ENCODE results near the gene ASIC2.

ASIC2 gene

DNA sequence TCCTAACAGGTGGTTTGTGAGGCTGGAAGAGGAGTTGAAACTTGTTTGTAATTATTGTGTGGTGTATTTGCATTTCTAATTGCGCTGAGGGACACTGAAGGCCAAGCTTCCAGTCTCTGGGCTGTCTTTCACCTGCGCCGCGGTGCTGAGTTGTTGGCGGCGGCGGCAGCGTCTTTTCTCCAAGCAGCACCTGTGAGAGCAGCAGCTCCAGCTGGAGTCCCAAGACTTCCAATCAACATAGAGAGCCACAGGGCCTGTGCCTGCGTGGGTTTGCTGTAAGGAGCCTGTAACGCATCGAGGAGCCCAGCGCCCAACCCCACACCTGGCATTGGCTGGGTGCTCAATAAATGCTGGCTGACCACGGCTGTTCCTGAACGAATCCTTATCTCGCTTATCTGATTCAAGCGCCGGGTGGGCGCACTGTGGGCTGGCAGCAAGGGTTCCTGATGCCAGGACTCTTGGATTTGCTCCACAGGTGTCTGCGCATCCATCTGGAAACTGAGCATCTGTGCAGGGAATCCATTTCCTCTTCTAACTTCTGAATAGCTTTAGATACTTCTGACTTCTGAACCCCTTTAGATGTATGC is 138.1 kb downstream of the ASIC2 start:
- TF ChIP-seq ZNF274 (IDR thresholded peaks at IDR 0.05; ENCODE audit: low read depth, low read length): no peak
- no peak overlapping the region for H3K4me3 ChIP-seq (ENCODE audit: low read length)

DNA sequence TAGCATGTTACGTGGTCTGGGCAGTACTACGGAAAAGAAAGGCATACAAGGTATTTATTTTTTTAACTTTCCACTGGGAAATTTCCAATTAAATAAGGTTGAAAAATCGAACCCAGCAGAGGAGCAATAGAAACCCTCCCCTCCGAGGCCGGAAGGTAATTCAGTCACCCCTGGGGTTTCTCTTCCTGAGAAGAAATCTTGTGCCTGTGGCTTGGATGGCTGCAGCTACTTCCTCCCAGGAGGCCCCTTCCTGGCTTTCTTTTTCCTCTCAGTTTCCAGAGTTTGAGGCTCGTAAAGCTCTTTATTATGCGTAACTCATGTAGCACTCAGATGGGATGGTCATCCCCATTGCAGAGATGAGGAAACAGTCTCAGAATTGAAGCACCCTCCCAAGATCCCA is 140.3 kb downstream of the ASIC2 start:
- H3K4me3 ChIP-seq (ENCODE audit: low read length): no peak overlapping the region
- TF ChIP-seq ZNF274 (IDR thresholded peaks at IDR 0.05; ENCODE audit: low read depth, low read length): no peak

DNA sequence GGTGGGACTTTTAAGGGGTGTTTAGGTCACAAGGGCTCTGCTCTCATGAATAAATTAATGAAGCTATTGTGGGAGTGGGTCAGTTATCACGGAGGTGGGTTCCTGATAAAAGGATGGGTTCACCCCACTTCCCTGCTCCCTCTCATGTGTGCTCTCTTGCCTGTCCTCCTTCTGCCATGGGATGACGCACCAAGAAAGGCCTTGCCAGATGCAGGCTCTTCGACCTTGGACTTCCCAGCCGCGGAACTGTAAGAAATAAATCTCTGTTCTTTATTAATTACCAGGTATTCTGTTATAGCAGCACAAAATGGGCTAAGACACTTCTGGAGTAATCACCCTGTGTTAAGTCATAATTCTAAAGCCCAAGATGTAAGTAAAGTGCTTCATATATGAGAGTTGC is 141.5 kb downstream of the ASIC2 start:
- H3K4me3 ChIP-seq (ENCODE audit: low read length): no peak overlapping the region
- no peak for TF ChIP-seq ZNF274 (IDR thresholded peaks at IDR 0.05; ENCODE audit: low read depth, low read length)

DNA sequence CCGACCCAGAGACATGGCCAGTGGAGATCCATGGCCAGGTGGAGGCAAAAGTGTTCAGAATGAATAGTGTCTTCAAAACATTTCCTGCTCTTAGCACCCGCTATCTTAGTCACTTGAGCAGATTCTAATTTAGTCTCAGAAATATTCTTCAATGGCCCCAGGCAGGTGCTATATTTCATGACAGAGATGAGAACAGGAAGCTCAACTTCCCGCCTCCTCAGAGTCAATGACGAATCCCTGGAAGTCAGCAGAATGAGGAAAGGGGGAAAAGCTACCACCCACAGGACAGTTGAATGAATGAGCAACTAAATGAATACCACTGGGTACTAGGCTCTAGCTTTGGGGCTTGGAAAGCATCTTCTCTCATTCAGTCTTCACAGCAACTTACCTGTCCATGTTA is 147.2 kb downstream of the ASIC2 start:
- no peak for TF ChIP-seq ZNF274 (IDR thresholded peaks at IDR 0.05; ENCODE audit: low read depth, low read length)
- H3K4me3 ChIP-seq (ENCODE audit: low read length): no peak overlapping the region

DNA sequence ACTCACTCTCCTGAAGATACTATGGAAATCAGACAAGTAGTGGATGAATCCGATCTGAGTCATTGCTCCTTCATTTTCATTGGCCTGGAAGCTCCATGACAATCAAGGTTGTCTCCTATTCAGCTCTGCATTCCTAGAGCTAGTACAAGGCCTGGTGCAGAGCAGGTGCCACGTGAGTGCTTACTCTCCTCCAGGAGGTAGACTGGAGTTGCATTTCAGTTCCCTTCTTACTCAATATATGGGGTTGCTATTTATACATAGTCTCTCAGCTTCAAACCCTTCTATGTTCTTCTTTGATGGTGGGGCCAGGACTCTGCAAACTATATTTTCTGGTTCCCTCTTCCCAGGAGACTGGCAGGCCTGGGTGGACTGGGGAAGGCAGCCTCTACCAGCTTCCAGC is 148.3 kb downstream of the ASIC2 start:
- TF ChIP-seq ZNF274 (IDR thresholded peaks at IDR 0.05; ENCODE audit: low read depth, low read length): no peak
- no peak overlapping the region for H3K4me3 ChIP-seq (ENCODE audit: low read length)

DNA sequence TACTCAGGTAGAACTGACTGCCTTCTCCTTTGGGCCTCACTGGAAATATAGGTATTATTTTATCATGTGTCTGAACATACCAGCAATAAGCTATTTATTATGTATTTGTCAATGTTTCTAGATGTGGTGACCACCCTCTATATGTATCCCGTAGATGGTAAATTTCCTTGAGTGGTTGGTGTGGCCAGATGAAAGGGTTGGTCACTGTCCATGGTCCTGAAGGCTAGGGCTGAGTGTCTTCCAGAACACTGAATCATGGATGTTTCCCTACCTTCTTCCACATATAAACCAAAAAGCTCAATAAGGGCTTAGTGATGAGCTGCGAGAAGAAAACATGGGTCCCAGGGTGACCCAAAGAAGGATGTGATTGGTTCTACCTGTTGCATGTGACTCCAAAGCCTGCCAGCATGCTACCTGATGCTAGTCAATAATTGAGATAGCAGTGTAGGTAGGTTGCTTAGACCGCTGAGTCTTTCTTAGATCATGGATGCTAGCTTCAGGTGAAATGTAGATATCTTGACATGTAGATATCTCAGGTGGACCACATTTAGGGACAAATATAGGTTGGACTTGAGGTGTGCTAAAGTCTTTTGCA is 150.3 kb downstream of the ASIC2 start:
- TF ChIP-seq ZNF274 (IDR thresholded peaks at IDR 0.05; ENCODE audit: low read depth, low read length): no peak
- H3K4me3 ChIP-seq (ENCODE audit: low read length): no peak overlapping the region

DNA sequence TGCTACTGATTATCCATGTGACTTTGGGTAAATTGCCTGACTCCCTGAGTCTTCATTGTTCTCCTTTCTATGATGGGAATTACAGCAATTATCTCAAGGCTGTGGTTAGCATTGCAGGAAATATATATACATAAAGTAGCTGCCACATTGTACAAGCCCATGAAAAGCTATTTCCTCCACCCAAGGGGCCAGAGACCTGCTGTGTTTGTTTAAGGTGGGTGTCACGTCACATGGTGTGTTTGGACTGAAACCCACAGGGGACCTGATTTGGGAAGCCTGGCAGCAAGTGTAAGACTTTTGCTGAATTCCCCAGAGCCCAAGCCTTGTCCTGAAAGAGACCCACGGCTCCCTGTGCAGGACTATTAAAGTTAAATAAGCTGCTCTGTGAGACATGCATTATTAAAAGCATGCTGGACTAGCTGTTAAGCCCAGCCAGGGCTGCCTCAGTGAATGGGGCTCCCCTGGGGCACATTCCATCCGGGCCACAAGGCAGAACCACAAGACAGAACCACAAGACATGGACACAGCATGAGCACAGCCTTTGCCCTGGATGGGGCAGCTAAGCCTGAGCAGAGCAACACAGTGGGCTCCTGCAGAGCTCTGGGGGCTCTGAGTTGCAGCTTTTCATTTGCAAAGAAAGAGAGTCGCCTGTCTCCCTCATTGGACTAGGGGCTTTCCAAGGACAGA is 152.5 kb downstream of the ASIC2 start:
- TF ChIP-seq ZNF274 (IDR thresholded peaks at IDR 0.05; ENCODE audit: low read depth, low read length): no peak
- no peak overlapping the region for H3K4me3 ChIP-seq (ENCODE audit: low read length)

DNA sequence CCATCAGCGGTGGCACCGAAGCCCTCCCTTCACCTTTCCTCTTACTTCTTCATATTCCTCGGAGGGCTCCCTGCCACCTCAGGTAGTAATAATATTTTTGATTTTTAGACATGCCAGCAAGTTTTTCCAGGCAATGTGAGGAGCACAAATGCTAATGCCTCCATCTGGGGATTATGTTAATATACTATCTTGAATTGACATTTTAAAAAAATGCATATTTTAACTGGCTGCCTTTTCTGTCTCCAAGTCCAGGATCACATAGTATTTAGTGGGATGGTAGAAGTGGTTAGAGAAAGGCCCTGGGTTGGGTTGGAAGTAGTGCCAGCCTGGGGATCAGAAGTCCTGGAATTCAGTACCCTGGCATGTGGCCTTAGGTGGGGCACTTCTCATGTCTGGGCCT is 154.5 kb downstream of the ASIC2 start:
- no peak overlapping the region for H3K4me3 ChIP-seq (ENCODE audit: low read length)
- TF ChIP-seq ZNF274 (IDR thresholded peaks at IDR 0.05; ENCODE audit: low read depth, low read length): no peak

DNA sequence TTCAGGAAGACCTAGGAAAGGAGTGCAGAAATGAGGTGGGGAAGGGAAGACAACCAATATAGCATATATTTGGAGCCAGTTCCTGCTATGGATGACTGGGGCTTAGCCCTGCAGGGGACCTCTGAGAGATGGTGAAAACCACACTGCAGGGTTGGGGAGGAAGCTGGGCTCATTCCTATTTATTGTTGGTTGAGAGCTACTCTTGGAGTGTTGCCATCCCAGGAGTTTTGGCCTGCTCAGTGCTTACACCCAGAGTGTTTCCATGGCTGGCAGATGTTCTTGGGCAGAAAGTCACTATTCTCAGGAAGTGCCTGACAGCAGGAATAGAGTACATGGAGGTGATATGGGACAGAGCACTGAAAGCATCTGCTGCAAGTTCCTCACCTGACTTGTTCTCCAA is 155.7 kb downstream of the ASIC2 start:
- no peak overlapping the region for H3K4me3 ChIP-seq (ENCODE audit: low read length)
- no peak for TF ChIP-seq ZNF274 (IDR thresholded peaks at IDR 0.05; ENCODE audit: low read depth, low read length)

DNA sequence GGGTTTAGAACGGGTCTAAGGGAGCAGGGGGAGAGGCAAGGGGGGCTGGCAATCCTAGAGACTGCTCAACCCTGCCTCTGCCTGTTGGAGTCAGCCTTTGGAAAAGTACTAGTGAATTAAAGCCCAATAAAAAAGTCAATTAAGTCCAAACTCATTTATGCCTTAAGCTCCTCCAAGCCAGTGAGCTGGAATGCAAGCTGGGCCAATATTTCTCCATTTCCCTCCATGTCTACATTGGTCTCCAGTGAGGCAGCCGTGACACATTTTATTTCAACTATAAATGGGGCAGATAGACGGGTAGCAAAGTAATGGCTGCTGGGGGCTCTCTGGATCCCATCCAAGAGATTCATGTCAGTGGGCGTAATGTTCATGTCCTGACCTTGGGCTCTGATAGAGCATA is 157.4 kb downstream of the ASIC2 start:
- H3K4me3 ChIP-seq (ENCODE audit: low read length): no peak overlapping the region
- TF ChIP-seq ZNF274 (IDR thresholded peaks at IDR 0.05; ENCODE audit: low read depth, low read length): no peak

DNA sequence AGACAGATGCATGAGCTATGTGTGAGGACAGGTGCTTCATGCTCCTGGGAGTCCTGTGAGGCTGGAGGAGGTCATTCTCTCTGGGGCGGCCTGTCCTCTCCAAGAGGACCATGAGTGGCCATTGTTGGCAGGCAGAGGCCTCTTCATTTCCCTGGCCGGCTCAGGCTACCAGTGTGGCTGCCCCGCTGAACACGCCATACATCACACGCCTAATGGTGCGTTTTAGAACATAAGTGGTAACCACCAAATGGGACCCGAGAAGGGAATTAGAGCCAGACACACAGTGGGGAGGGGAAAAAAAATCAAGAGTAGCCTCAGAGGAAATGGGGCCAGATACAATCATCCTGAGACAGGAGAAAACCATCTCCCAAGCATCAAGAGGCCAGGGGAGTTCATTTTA is 161.5 kb downstream of the ASIC2 start:
- TF ChIP-seq ZNF274 (IDR thresholded peaks at IDR 0.05; ENCODE audit: low read depth, low read length): no peak

DNA sequence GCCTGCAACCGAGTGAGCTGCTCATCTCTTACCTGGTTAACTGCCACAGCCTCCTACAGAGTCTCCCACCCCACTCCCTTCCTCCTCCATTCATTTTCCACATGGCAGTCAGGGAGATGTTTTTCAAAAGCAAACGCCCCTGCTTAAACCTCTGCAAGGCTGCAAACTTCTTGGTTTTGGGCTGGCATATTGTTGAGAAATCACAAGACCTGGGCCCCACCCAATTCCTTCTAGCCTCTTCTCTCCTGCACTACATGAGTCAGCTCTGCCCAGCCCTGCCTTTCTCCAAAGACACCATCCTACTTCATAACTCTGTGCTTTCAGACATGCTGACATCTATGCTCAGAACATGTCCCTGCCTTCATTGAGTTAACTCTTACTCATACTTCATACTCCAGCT is 165.4 kb downstream of the ASIC2 start:
- no peak for TF ChIP-seq ZNF274 (IDR thresholded peaks at IDR 0.05; ENCODE audit: low read depth, low read length)
- no peak overlapping the region for H3K4me3 ChIP-seq (ENCODE audit: low read length)

More for the DNA sequence above, 161.5 kb downstream of the ASIC2 start:
- H3K4me3 ChIP-seq (ENCODE audit: low read length): no peak overlapping the region

DNA sequence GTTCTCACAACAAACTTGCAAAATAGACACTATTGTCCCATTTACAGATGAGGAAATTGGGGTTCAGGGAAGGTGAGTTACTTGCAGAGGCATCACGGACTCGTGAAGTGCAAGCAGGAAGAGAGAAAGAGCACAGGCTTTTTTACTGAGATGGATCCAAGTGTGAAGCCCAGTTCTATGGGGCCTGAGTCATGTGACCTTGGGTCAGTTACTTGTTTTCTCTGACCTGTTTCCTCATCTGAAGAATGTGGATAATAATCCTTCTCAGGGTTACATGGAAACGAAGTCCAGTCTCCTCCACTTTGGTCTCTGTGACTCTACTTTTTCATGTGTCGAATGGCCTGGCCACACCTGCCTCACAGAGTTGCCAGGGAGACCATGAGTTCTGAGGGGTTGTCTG is 167.0 kb downstream of the ASIC2 start:
- no peak for TF ChIP-seq ZNF274 (IDR thresholded peaks at IDR 0.05; ENCODE audit: low read depth, low read length)
- no peak overlapping the region for H3K4me3 ChIP-seq (ENCODE audit: low read length)

DNA sequence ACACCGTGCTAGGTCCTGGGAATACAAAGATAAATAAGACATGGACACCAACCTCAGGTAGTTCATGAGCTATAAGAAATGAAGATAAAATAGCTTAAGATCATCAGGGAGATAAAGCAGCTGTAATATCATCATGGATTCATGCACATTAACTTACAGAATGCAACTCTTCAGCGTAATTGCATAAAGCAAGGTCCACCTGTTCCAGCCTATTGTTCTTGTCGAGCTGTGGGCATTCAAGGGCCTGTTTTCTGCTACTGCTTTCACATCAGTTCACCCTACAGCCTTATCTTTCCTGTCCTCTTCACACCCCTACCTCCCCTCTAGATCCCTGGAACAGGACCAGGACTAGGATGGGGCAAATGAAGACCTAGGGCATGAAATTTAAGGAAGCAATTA is 167.5 kb downstream of the ASIC2 start:
- H3K4me3 ChIP-seq (ENCODE audit: low read length): no peak overlapping the region
- TF ChIP-seq ZNF274 (IDR thresholded peaks at IDR 0.05; ENCODE audit: low read depth, low read length): no peak

DNA sequence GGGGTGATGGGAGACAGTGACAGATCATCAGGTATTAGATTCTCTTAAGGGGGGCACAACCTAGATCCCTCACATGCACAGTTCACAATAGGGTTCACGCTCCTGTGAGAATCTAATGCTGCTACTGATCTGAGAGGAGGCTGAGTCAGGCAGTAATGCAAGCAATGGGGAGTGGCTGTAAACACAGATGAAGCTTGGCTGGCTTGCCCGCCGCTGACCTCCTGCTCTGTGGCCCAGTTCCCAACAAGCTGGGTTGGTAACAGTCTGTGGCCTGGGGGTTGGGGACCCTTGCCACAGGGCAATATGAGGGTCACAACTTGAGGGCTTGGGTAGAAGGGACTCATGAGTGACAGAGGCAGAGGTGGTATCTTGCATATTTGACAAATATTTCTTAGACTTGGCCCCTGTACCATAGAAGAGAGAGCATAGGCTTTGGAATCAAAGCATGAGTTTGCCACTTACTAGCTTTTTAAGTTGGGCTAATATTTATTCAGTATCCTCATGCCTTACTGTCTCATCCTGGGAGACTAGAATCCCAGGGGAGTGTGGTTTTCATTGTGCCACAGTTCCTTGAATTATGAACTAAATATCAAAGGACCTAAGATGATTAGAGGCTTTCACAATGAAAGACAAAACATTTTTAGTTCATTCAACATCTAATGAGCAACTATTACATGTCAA is 168.1 kb downstream of the ASIC2 start:
- TF ChIP-seq ZNF274 (IDR thresholded peaks at IDR 0.05; ENCODE audit: low read depth, low read length): no peak
- no peak overlapping the region for H3K4me3 ChIP-seq (ENCODE audit: low read length)
